Left hindlimb (tissue), 1 donor: ENCODE measurements around the gene TEFM.
"Not testable (repeated sequence)": the region's sequence is repeated elsewhere in the genome, so short reads cannot be mapped to it uniquely, and the experiment has no call there.

Source experiments
- DNase-seq: peaks from one replicate; pipeline ENCODE4 v3.0.0-alpha.2; 2018

Gene TEFM

DNA sequence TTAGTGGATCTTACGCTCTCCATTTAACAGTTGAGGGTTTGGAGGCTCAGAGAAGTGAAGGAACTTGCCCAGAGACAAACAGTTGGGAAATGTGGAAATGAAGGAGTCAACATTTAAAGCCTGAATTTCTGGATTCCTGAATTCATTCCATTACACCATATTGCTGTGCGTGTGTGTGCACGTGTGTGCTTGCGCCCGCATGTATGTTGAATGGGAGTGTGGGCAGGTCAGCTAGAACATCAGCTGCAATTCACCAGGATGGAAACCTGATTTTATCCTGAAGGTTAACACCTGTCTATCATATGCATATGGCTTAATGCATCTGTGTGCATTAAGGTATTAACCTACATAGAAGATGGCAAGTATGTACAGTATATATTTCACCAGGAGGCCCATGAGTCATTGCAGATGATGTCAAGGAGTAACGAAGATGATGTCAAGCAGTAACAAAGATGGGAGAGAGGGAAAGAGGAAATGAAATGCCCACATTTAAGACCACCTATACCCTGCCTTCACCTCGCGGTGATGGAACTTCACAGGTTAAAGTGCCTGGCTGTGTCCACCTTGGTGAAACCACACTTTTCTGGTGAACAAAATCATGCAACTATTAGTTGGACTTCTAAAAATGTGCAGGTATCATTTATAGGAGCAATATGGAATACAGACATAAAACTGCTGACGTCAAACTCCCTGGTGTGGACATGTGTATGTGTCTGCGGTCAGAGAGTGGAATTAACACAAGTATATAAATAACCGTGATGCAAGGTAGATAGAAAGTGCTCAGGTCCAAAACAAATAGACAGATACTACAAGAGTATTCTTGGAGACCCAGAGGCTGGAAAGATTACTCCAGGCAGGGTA lies 14.9 kb upstream of the TEFM start:
- DNase-seq = no peak

GRCh38 chr17:30920282-30920681 lies 14.2 kb upstream of the TEFM start:
- DNase-seq = no peak

GRCh38 chr17:30917050-30917449 lies 11.0 kb upstream of the TEFM start:
- DNase-seq = no peak

DNA sequence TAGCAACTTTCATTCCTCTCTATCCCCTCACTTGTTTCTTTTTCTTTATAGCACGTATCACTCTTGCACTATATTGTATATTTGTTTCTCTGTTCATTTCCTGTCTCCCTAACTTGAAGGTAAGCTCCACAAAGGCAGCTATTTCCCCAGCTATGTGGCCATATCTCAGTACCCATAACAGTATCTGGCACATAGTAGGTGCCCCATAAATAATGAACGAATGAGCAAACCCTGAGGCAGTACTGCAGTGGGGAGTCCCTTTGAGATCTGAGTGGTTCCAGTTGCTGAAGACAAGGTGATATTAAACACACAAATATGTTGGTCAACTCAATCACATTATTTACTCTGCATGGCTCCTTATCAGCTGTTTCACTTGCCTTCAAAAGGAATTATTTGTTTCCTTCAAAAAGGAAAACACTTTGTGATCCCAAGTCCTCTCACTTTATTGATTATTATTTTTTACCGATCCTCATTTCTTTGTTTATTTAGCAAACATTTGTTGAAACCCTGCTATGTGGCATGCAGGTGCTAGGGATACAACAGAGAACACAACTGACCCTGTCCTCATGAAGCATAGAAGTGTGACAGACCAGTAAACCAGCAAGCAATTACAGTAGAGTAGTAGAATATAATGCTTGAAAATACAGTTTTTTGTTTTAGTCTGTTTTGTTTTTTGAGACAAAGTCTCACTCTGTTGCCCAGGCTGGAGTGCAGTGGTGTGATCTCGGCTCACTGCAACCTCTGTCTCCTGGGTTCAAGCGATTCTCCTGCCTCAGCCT lies 10.0 kb upstream of the TEFM start:
- DNase-seq = no peak

DNA sequence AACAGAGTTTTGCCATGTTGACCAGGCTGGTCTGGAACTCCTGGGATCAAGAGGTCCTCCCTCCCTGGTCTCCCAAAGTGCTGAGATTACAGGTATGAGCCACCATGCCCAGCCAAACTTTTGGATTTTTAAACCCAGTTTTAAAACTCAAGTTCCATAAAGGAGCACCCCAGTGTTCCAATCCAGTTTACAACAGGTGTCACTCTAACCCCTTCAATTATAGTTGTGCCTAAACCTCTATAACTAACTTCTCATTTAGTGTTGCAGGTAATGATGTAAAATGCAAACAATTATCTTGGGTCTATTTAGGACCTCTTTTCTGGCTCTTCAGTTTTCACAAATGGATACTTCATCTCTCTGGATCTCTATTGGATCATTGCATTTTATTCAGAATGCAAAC lies 7.9 kb upstream of the TEFM start:
- no peak for DNase-seq

GRCh38 chr17:30910151-30910550 lies 4.1 kb upstream of the TEFM start:
- not testable (repeated sequence) for DNase-seq

GRCh38 chr17:30908717-30909420 lies 2.8 kb upstream of the TEFM start:
- no peak for DNase-seq

DNA sequence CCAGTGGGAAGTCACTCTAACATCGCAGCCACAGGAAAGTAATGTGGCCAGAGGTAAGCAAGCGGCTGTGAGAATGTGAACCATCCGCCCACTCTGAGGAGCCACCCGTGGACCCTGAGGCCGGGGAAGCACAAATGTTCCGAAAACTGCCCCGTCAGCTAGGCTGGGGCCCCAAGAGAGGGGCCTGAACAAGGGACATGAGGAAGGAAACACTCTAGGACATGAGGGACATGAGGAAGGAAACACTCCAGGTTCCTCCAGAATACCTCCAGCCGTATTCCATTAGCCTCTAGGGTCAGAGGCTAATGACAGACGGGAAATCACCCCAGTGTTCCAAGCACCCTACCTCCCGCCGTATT lies 317 bp downstream of the TEFM start:
- no peak for DNase-seq

- DNase-seq = no peak
Observed at GRCh38 chr17:30897311-30897710, 8.7 kb downstream of the TEFM start.

DNA sequence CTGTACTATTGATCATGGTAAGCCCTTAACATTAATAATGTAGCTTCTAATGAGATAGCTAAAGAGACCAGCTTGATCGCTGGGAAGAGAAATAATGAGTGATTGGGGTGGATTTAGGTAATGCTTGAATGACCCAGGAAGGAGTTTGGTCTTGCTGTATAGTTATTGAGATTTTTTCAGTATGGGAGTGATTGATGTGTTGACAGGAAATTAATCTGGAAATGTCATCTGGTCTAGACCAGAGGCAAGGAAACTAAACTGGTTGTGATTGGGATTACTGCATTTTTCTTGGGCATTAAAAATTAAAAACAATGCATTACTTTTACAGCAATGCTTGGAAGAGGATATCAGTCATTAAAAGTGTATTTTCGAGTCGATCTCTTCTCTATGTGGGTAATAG lies 11.8 kb downstream of the TEFM start:
- no peak for DNase-seq

GRCh38 chr17:30886187-30886586 lies 19.9 kb downstream of the TEFM start:
- DNase-seq = no peak

- no peak for DNase-seq
Observed at GRCh38 chr17:30869005-30869404, 37.0 kb downstream of the TEFM start.

- DNase-seq = no peak
Observed at GRCh38 chr17:30864636-30865035, 41.4 kb downstream of the TEFM start.

- DNase-seq = no peak
Observed at GRCh38 chr17:30858556-30859250, 47.3 kb downstream of the TEFM start.

DNA sequence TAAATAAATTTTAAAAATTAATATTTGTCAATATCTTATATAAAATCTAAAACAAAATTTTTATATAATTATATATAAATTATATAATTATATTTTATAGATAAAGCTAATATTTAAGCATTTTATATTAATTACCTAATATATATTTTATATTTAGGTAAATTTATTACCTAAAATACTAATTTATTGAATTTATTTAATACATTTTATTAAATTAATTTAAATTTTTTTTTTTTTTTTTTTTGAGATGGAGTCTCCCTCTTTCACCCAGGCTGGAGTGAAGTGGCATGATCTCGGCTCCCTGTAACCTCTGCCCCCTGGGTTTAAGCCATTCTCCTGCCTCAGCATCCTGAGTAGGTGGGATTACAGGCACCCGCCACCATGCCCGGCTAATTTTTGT lies 51.9 kb downstream of the TEFM start:
- DNase-seq = no peak
